GM23338 (cell line): Measurements from ENCODE around the gene C1RL.

ENCODE experiments used
- CREB1 ChIP-seq: fragments of 250-450 bp; sonication (Bioruptor Pico); IDR thresholded peaks from 2 replicates; pipeline ENCODE4 v1.5.0; 2020; ENCODE audit warnings: low read depth, mild to moderate bottlenecking, moderate library complexity
- CTCF ChIP-seq, 2 experiments: fragments of 200-600 bp in 1 of 2; sonication (generic) in 1 of 2; conservative IDR thresholded peaks; 2 replicates each; pipeline versions ENCODE4 v1.5.1 to v1.6.1; 2016 to 2017; ENCODE audit warnings: antibody characterized with exemption in 2 of 2, low read depth in 2 of 2, mild to moderate bottlenecking in 2 of 2, moderate library complexity in 1 of 2
- EZH2 ChIP-seq: fragments of 200-600 bp; sonication (generic); IDR thresholded peaks from one replicate; pipeline ENCODE4 v1.8.0; 2017; ENCODE audit warnings: antibody characterized with exemption, mild to moderate bottlenecking, low read depth; ENCODE audit not compliant: unreplicated experiment
- EZH2phosphoT487 ChIP-seq: fragments of 200-600 bp; sonication (generic); IDR thresholded peaks from one replicate; pipeline ENCODE4 v1.8.1; 2018; ENCODE audit warnings: antibody characterized with exemption; ENCODE audit not compliant: unreplicated experiment
- JUNB ChIP-seq: IDR thresholded peaks from one replicate; pipeline ENCODE4 v1.6.1; 2016; ENCODE audit warnings: antibody characterized with exemption; ENCODE audit not compliant: unreplicated experiment
- NANOG ChIP-seq: IDR thresholded peaks from 2 replicates; pipeline ENCODE4 v1.6.1; 2016; ENCODE audit warnings: antibody characterized with exemption, borderline replicate concordance
- POLR2AphosphoS5 ChIP-seq: IDR thresholded peaks from 2 replicates; pipeline ENCODE4 v1.6.1; 2016; ENCODE audit warnings: antibody characterized with exemption, low read depth
- REST ChIP-seq: IDR thresholded peaks from one replicate; pipeline ENCODE4 v1.6.1; 2018; ENCODE audit warnings: antibody characterized with exemption; ENCODE audit not compliant: unreplicated experiment
- STAT1 ChIP-seq: IDR thresholded peaks from one replicate; pipeline ENCODE4 v1.6.1; 2016; ENCODE audit warnings: antibody characterized with exemption; ENCODE audit not compliant: unreplicated experiment
- ZNF114 ChIP-seq: fragments of 250-450 bp; sonication (Bioruptor Pico); IDR thresholded peaks from 2 replicates; pipeline ENCODE4 v1.5.0; 2020; ENCODE audit warnings: mild to moderate bottlenecking, moderate library complexity
- ZNF331 ChIP-seq: fragments of 250-450 bp; sonication (Bioruptor Pico); IDR thresholded peaks from 2 replicates; pipeline ENCODE4 v1.5.0; 2020; ENCODE audit warnings: low read depth, mild to moderate bottlenecking, moderate library complexity
- ZNF462 ChIP-seq: fragments of 250-450 bp; sonication (Bioruptor Pico); IDR thresholded peaks from 2 replicates; pipeline ENCODE4 v1.5.0; 2020; ENCODE audit warnings: mild to moderate bottlenecking, moderate library complexity
- TF ChIP-seq, protein P1 (sequence below): IDR thresholded peaks from 2 replicates; pipeline ENCODE4 v1.6.1; 2016; ENCODE audit warnings: antibody characterized with exemption

GRCh38 chr12:7067096-7067495 lies 41.9 kb downstream of the C1RL start:
- TF ChIP-seq CTCF (conservative IDR thresholded peaks at IDR 0.05; ENCODE audit: low read depth in 2 of 2) (no peak), NANOG (no peak), EZH2 (no peak), JUNB (no peak), POLR2AphosphoS5 (no peak), CREB1 (CRISPR knock-in tag) (no peak), EZH2phosphoT487 (no peak), REST (no peak), ZNF331 (CRISPR knock-in tag) (no peak), STAT1 (no peak), ZNF114 (CRISPR knock-in tag) (no peak), ZNF462 (CRISPR knock-in tag) (no peak)
- TF ChIP-seq, protein P1, sequence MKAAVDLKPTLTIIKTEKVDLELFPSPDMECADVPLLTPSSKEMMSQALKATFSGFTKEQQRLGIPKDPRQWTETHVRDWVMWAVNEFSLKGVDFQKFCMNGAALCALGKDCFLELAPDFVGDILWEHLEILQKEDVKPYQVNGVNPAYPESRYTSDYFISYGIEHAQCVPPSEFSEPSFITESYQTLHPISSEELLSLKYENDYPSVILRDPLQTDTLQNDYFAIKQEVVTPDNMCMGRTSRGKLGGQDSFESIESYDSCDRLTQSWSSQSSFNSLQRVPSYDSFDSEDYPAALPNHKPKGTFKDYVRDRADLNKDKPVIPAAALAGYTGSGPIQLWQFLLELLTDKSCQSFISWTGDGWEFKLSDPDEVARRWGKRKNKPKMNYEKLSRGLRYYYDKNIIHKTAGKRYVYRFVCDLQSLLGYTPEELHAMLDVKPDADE, result no peak
